Dermis microvascular lymphatic vessel endothelial cell (primary cell): ENCODE data around the gene BEND3. TPM values are rescaled to one million over a fixed set of nuclear protein-coding genes. Genes with fewer than 3 reads are reported as not detected.
A peak's percentile ranks its signal among the peaks of the same experiment; 100 is the strongest.

Experiments used
- DNase-seq, 2 donors: peaks; one replicate each; pipeline versions ENCODE4 v3.0.0 to v3.0.0-alpha.2; 2010; ENCODE audit warnings: low read depth in 2 of 2
- total RNA-seq: library from RNA; depleted of rRNA; stranded (reverse); fragments of >200 nt; gene quantifications from 2 replicates; pipeline ENCODE4 v1.2.1, GENCODE V29; 2014

Gene BEND3
- total RNA-seq, 1 donor from 2014 or later: 1.2 TPM

GRCh38 chr6:107083047-107083768 lies 32.1 kb downstream of the BEND3 start:
- no peak for DNase-seq

GRCh38 chr6:107082045-107082444 lies 33.3 kb downstream of the BEND3 start:
- DNase-seq: peak in 1 of 2 donors; percentile 16

GRCh38 chr6:107080036-107080435 lies 35.3 kb downstream of the BEND3 start:
- DNase-seq: no peak

GRCh38 chr6:107079429-107079828 lies 35.9 kb downstream of the BEND3 start:
- no peak for DNase-seq

GRCh38 chr6:107077710-107078109 lies 37.6 kb downstream of the BEND3 start:
- no peak for DNase-seq

- DNase-seq: no peak
Measured at GRCh38 chr6:107075951-107076381, 39.3 kb downstream of the BEND3 start.

GRCh38 chr6:107070686-107071085 lies 44.6 kb downstream of the BEND3 start:
- DNase-seq: no peak

GRCh38 chr6:107069631-107070548 lies 45.4 kb downstream of the BEND3 start:
- DNase-seq: no peak

GRCh38 chr6:107068691-107069630 lies 46.4 kb downstream of the BEND3 start:
- no peak for DNase-seq

GRCh38 chr6:107066697-107067659 lies 48.3 kb downstream of the BEND3 start:
- DNase-seq: no peak

- DNase-seq: peak; percentile 21 to 47
Measured at GRCh38 chr6:107064579-107065065, 50.7 kb downstream of the BEND3 start.

GRCh38 chr6:107062691-107063090 lies 52.6 kb downstream of the BEND3 start:
- no peak for DNase-seq

GRCh38 chr6:107061125-107062020 lies 53.9 kb downstream of the BEND3 start:
- DNase-seq: no peak

- no peak for DNase-seq
Measured at GRCh38 chr6:107060704-107061103, 54.6 kb downstream of the BEND3 start.

- DNase-seq: no peak
Measured at GRCh38 chr6:107059606-107060005, 55.7 kb downstream of the BEND3 start.

GRCh38 chr6:107057679-107058078 lies 57.6 kb downstream of the BEND3 start:
- no peak for DNase-seq

- DNase-seq: no peak
Measured at GRCh38 chr6:107056796-107057195, 58.5 kb downstream of the BEND3 start.

GRCh38 chr6:107047807-107048206 lies 67.5 kb downstream of the BEND3 start:
- DNase-seq: no peak
